HEK293 (cell line): ENCODE measurements around the gene FLYWCH1.

Source experiments
- GLI2 ChIP-seq: fragments of 450-650 bp; formaldehyde crosslinking; IDR thresholded peaks from 2 replicates; pipeline ENCODE4; 2017; ENCODE audit warnings: missing biosample characterization, missing genetic modification characterization, low read depth, borderline replicate concordance
- KLF1 ChIP-seq: fragments of 450-650 bp; formaldehyde crosslinking; IDR thresholded peaks from 2 replicates; pipeline ENCODE4 v1.5.1; 2016; ENCODE audit warnings: missing biosample characterization, missing genetic modification characterization
- KLF7 ChIP-seq: fragments of 450-650 bp; formaldehyde crosslinking; IDR thresholded peaks from 2 replicates; pipeline ENCODE4 v1.5.1; 2016; ENCODE audit warnings: missing biosample characterization, missing genetic modification characterization, borderline replicate concordance
- PBX3 ChIP-seq: sonication (generic); formaldehyde crosslinking; IDR thresholded peaks from 2 replicates; pipeline ENCODE4 v1.8.1; 2022; ENCODE audit warnings: mild to moderate bottlenecking, moderate library complexity, missing genetic modification reagents
- REST ChIP-seq: fragments of 450-650 bp; formaldehyde crosslinking; IDR thresholded peaks from 2 replicates; pipeline ENCODE4 v1.5.1; 2016; ENCODE audit warnings: missing biosample characterization, missing genetic modification characterization
- SALL2 ChIP-seq: fragments of 450-650 bp; formaldehyde crosslinking; IDR thresholded peaks from 2 replicates; pipeline ENCODE4 v1.5.0; 2017; ENCODE audit warnings: missing biosample characterization, mild to moderate bottlenecking, missing genetic modification characterization, borderline replicate concordance
- SCRT1 ChIP-seq: fragments of 450-650 bp; formaldehyde crosslinking; IDR thresholded peaks from 2 replicates; pipeline ENCODE4 v1.5.1; 2016; ENCODE audit warnings: missing biosample characterization, missing genetic modification characterization, borderline replicate concordance
- YY1 ChIP-seq: fragments of 450-650 bp; formaldehyde crosslinking; IDR thresholded peaks from 2 replicates; pipeline ENCODE4 v1.5.1; 2018; ENCODE audit warnings: missing biosample characterization, missing genetic modification characterization
- ZBTB10 ChIP-seq: fragments of 450-650 bp; formaldehyde crosslinking; IDR thresholded peaks from 2 replicates; pipeline ENCODE4 v1.5.1; 2016; ENCODE audit warnings: missing biosample characterization, missing genetic modification characterization
- ZFHX2 ChIP-seq: fragments of 450-650 bp; formaldehyde crosslinking; conservative IDR thresholded peaks from 2 replicates; pipeline ENCODE4 v1.5.1; 2016; ENCODE audit warnings: missing biosample characterization, missing genetic modification characterization
- ZFP3 ChIP-seq: fragments of 450-650 bp; formaldehyde crosslinking; IDR thresholded peaks from 2 replicates; pipeline ENCODE4 v1.5.1; 2016; ENCODE audit warnings: low read depth, missing biosample characterization, missing genetic modification characterization
- ZFP69B ChIP-seq: fragments of 450-650 bp; formaldehyde crosslinking; IDR thresholded peaks from 2 replicates; pipeline ENCODE4 v1.5.1; 2016; ENCODE audit warnings: missing biosample characterization, missing genetic modification characterization
- ZNF121 ChIP-seq: fragments of 450-650 bp; formaldehyde crosslinking; IDR thresholded peaks from 2 replicates; pipeline ENCODE4 v1.5.1; 2016; ENCODE audit warnings: missing biosample characterization, missing genetic modification characterization
- ZNF157 ChIP-seq: fragments of 450-650 bp; formaldehyde crosslinking; IDR thresholded peaks from 2 replicates; pipeline ENCODE4 v1.5.1; 2016; ENCODE audit warnings: missing biosample characterization, missing genetic modification characterization
- ZNF169 ChIP-seq: fragments of 450-650 bp; formaldehyde crosslinking; IDR thresholded peaks from 2 replicates; pipeline ENCODE4 v1.5.1; 2016; ENCODE audit warnings: missing biosample characterization, missing genetic modification characterization
- ZNF19 ChIP-seq: fragments of 450-650 bp; formaldehyde crosslinking; IDR thresholded peaks from 2 replicates; pipeline ENCODE4; 2016; ENCODE audit warnings: missing biosample characterization, missing genetic modification characterization, low read depth
- ZNF2 ChIP-seq: fragments of 450-650 bp; formaldehyde crosslinking; IDR thresholded peaks from 2 replicates; pipeline ENCODE4 v1.5.1; 2016; ENCODE audit warnings: missing biosample characterization, missing genetic modification characterization
- ZNF202 ChIP-seq: fragments of 450-650 bp; formaldehyde crosslinking; IDR thresholded peaks from 2 replicates; pipeline ENCODE4 v1.5.1; 2016; ENCODE audit warnings: missing biosample characterization, missing genetic modification characterization, borderline replicate concordance
- ZNF24 ChIP-seq: fragments of 450-650 bp; formaldehyde crosslinking; IDR thresholded peaks from 2 replicates; pipeline ENCODE4 v1.5.1; 2016; ENCODE audit warnings: missing biosample characterization, missing genetic modification characterization
- ZNF266 ChIP-seq: fragments of 450-650 bp; formaldehyde crosslinking; IDR thresholded peaks from 2 replicates; pipeline ENCODE4 v1.5.1; 2016; ENCODE audit warnings: missing biosample characterization, missing genetic modification characterization, low read depth
- ZNF302 ChIP-seq: fragments of 450-650 bp; formaldehyde crosslinking; IDR thresholded peaks from 2 replicates; pipeline ENCODE4 v1.5.1; 2016; ENCODE audit warnings: missing biosample characterization, missing genetic modification characterization, low read depth
- ZNF354C ChIP-seq: fragments of 450-650 bp; formaldehyde crosslinking; IDR thresholded peaks from 2 replicates; pipeline ENCODE4 v1.5.1; 2016; ENCODE audit warnings: missing biosample characterization, missing genetic modification characterization, low read depth, borderline replicate concordance
- ZNF391 ChIP-seq: fragments of 450-650 bp; formaldehyde crosslinking; IDR thresholded peaks from 2 replicates; pipeline ENCODE4 v1.5.1; 2016; ENCODE audit warnings: low read depth, missing biosample characterization, missing genetic modification characterization, borderline replicate concordance
- ZNF521 ChIP-seq: fragments of 450-650 bp; formaldehyde crosslinking; IDR thresholded peaks from 2 replicates; pipeline ENCODE4 v1.5.1; 2017; ENCODE audit warnings: missing biosample characterization, mild to moderate bottlenecking, missing genetic modification characterization
- ZNF555 ChIP-seq: fragments of 450-650 bp; formaldehyde crosslinking; conservative IDR thresholded peaks from 2 replicates; pipeline ENCODE4 v1.5.1; 2017; ENCODE audit warnings: missing biosample characterization, mild to moderate bottlenecking, missing genetic modification characterization, inconsistent platforms
- ZNF626 ChIP-seq: fragments of 450-650 bp; sonication (Bioruptor Pico); formaldehyde crosslinking; IDR thresholded peaks from 2 replicates; pipeline ENCODE4 v1.5.1; 2018; ENCODE audit warnings: missing biosample characterization, missing genetic modification characterization, inconsistent platforms
- ZNF654 ChIP-seq: fragments of 450-650 bp; formaldehyde crosslinking; IDR thresholded peaks from 2 replicates; pipeline ENCODE4 v1.5.1; 2016; ENCODE audit warnings: low read depth, missing biosample characterization, missing genetic modification characterization
- ZNF664 ChIP-seq: fragments of 450-650 bp; formaldehyde crosslinking; IDR thresholded peaks from 2 replicates; pipeline ENCODE4 v1.5.1; 2016; ENCODE audit warnings: missing biosample characterization, missing genetic modification characterization
- ZNF792 ChIP-seq: fragments of 450-650 bp; formaldehyde crosslinking; IDR thresholded peaks from 2 replicates; pipeline ENCODE4 v1.5.1; 2016; ENCODE audit warnings: missing biosample characterization, missing genetic modification characterization
- ZSCAN16 ChIP-seq: fragments of 450-650 bp; formaldehyde crosslinking; IDR thresholded peaks from 2 replicates; pipeline ENCODE4 v1.5.1; 2016; ENCODE audit warnings: missing biosample characterization, missing genetic modification characterization
- ZXDB ChIP-seq: fragments of 450-650 bp; formaldehyde crosslinking; IDR thresholded peaks from 2 replicates; pipeline ENCODE4 v1.5.1; 2016; ENCODE audit warnings: missing biosample characterization, missing genetic modification characterization
- TF ChIP-seq, protein P1 (sequence below): fragments of 450-650 bp; formaldehyde crosslinking; IDR thresholded peaks from 2 replicates; pipeline ENCODE4 v1.5.1; 2016; ENCODE audit warnings: missing biosample characterization, missing genetic modification characterization

FLYWCH1 gene

GRCh38 chr16:2904100-2904921 is 7.4 kb upstream of the FLYWCH1 start (continued):
- TF ChIP-seq ZFP69B (no peak), ZSCAN16 (no peak), SALL2 (no peak), ZNF354C (tag by site-specific recombination) (no peak), ZXDB (tag by site-specific recombination) (peak; percentile 54), ZFP3 (tag by site-specific recombination) (peak; percentile 57; the same call in 1 of the 2 replicates), ZNF792 (tag by site-specific recombination) (no peak), ZNF654 (peak; percentile 13; the same call in 1 of the 2 replicates), ZNF555 (tag by site-specific recombination) (no peak), SCRT1 (tag by site-specific recombination) (no peak), GLI2 (tag by site-specific recombination) (no peak), ZNF626 (tag by site-specific recombination) (no peak), ZBTB10 (no peak), ZNF391 (tag by site-specific recombination) (no peak), ZNF2 (tag by site-specific recombination) (no peak), PBX3 (CRISPR knock-in tag) (no peak), ZNF202 (tag by site-specific recombination) (no peak), KLF7 (tag by site-specific recombination) (no peak), ZNF157 (no peak), ZNF664 (tag by site-specific recombination) (no peak), REST (peak; percentile 67), ZNF19 (tag by site-specific recombination) (no peak), ZNF521 (tag by site-specific recombination) (no peak), ZNF121 (tag by site-specific recombination) (no peak), ZNF302 (tag by site-specific recombination) (no peak), ZNF169 (tag by site-specific recombination) (no peak), ZFHX2 (peak; percentile 72), ZNF24 (0 out of 2 replicates have a peak, but pooled peaks have one; percentile 6), YY1 (tag by site-specific recombination) (peak; percentile 67), KLF1 (peak; percentile 69), ZNF266 (no peak)
- TF ChIP-seq, protein P1, sequence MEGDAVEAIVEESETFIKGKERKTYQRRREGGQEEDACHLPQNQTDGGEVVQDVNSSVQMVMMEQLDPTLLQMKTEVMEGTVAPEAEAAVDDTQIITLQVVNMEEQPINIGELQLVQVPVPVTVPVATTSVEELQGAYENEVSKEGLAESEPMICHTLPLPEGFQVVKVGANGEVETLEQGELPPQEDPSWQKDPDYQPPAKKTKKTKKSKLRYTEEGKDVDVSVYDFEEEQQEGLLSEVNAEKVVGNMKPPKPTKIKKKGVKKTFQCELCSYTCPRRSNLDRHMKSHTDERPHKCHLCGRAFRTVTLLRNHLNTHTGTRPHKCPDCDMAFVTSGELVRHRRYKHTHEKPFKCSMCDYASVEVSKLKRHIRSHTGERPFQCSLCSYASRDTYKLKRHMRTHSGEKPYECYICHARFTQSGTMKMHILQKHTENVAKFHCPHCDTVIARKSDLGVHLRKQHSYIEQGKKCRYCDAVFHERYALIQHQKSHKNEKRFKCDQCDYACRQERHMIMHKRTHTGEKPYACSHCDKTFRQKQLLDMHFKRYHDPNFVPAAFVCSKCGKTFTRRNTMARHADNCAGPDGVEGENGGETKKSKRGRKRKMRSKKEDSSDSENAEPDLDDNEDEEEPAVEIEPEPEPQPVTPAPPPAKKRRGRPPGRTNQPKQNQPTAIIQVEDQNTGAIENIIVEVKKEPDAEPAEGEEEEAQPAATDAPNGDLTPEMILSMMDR (tag by site-specific recombination): peak; percentile 90
